Upper lobe of left lung (tissue), 6 donors: ENCODE measurements around the gene CDKAL1. TPM values are rescaled to one million over a fixed set of nuclear protein-coding genes. Genes with fewer than 3 reads are reported as not detected.

Experiments
- ATAC-seq, 2 donors: fragments of 200-7000 bp; cut with Tn5 transposase; one replicate each; pipeline ENCODE4 v1.9.1; 2022; ENCODE audit warnings: mild to moderate bottlenecking in 2 of 2, moderate library complexity in 2 of 2; ENCODE audit not compliant: low FRiP score in 2 of 2
- DNase-seq, 2 donors: peaks; one replicate each; pipeline ENCODE4 v3.0.0-alpha.2; 2019 to 2020
- H3K27ac ChIP-seq, 4 donors: fragments of 200-600 bp; sonication (generic); one replicate each; pipeline ENCODE4 v1.5.1; 2016 to 2019
- H3K27me3 ChIP-seq, 4 donors: fragments of 200-600 bp; sonication (generic); one replicate each; pipeline ENCODE4 v1.5.1; 2017 to 2019
- H3K36me3 ChIP-seq, 4 donors: fragments of 200-600 bp; sonication (generic); one replicate each; pipeline ENCODE4 v1.5.1; 2016 to 2019
- H3K4me1 ChIP-seq, 4 donors: fragments of 200-600 bp; sonication (generic); one replicate each; pipeline ENCODE4 v1.5.1; 2018 to 2019
- H3K4me3 ChIP-seq, 4 donors: fragments of 200-600 bp; sonication (generic); one replicate each; pipeline ENCODE4 v1.5.1; 2017 to 2019; ENCODE audit warnings: mild to moderate bottlenecking in 2 of 4, moderate library complexity in 1 of 4
- H3K9me3 ChIP-seq, 4 donors: fragments of 200-600 bp; sonication (generic); one replicate each; pipeline ENCODE4 v1.5.1; 2018 to 2019
- CTCF ChIP-seq, 6 experiments: fragments of 450-650 bp in 4 of 6; fragments of 200-600 bp in 2 of 6; sonication (generic) in 2 of 6; IDR thresholded peaks; one replicate each; pipeline ENCODE4 v1.5.1; 2016 to 2019; ENCODE audit warnings: antibody characterized with exemption in 6 of 6
- EP300 ChIP-seq, 4 donors: sonication (generic); formaldehyde crosslinking; IDR thresholded peaks; one replicate each; pipeline ENCODE4 v1.5.1; 2017; ENCODE audit warnings: antibody characterized with exemption in 4 of 4, control low read depth in 2 of 4
- POLR2A ChIP-seq, 4 donors: fragments of 450-650 bp; IDR thresholded peaks; one replicate each; pipeline ENCODE4 v1.5.1; 2016 to 2017; ENCODE audit warnings: antibody characterized with exemption in 4 of 4, mild to moderate bottlenecking in 2 of 4
- POLR2AphosphoS5 ChIP-seq, 2 donors: sonication (generic); formaldehyde crosslinking; IDR thresholded peaks; one replicate each; pipeline ENCODE4 v1.5.1; 2017; ENCODE audit warnings: antibody characterized with exemption in 2 of 2
- WGBS, 2 donors: methylation state at CpG; one replicate each; pipeline ENCODE4 v1.1.5; 2017 to 2018; 5-methylcytosine and 5-hydroxymethylcytosine counted together
- total RNA-seq, 6 donors: library from RNA; depleted of rRNA in 4 of 6; stranded (reverse); fragments of >200 nt in 4 of 6; gene quantifications; one replicate each; pipeline versions ENCODE4 v1.1.0 to v1.2.1, GENCODE V29; 2016 to 2021
- donor health status: DM: no; HTN: no; CAD: no; lungs with moderate emphysema.
- donor health status: DM: no; HTN: yes; CAD: no; lungs with severe emphysema.

CDKAL1 gene
- total RNA-seq, 6 donors from 2014 or later = 9.4 to 22.6 (median 13.8) TPM

- Histone ChIP-seq H3K9me3 (no peaks in the 10 kb centered on the region), H3K27me3 (no peaks in the 10 kb centered on the region), H3K27ac (no peak overlapping the region), H3K4me3 (no peak overlapping the region), H3K4me1 (peaks cover 0 to 3% (median 0%) of the 10 kb centered on the region in 4 donors), H3K36me3 (no peaks in the 10 kb centered on the region)
- ATAC-seq (no peak), DNase-seq (no peak)
- TF ChIP-seq CTCF (IDR thresholded peaks at IDR 0.05) = no peak
- TF ChIP-seq EP300 (IDR thresholded peaks at IDR 0.05) = no peak
- TF ChIP-seq POLR2AphosphoS5 (IDR thresholded peaks at IDR 0.05) = no peak
- no peak for TF ChIP-seq POLR2A (IDR thresholded peaks at IDR 0.05)
- 60 to 70% methylated on average over 4 of the region's 4 CpGs for WGBS, 2 donors
Observed at GRCh38 chr6:21185861-21186478, 651.7 kb downstream of the CDKAL1 start.

- ATAC-seq = no peak
- 45 to 50% methylated on average over 2 of the region's 2 CpGs for WGBS, 2 donors
- no peak overlapping the region for H3K27ac ChIP-seq
- H3K9me3 ChIP-seq = no peaks in the 10 kb centered on the region
- no peak for DNase-seq
- TF ChIP-seq EP300 (IDR thresholded peaks at IDR 0.05) (no peak), CTCF (IDR thresholded peaks at IDR 0.05) (no peak), POLR2AphosphoS5 (IDR thresholded peaks at IDR 0.05) (no peak), POLR2A (IDR thresholded peaks at IDR 0.05) (no peak)
- peaks cover 0 to 3% (median 0%) of the 10 kb centered on the region in 4 donors for H3K4me1 ChIP-seq
- H3K4me3 ChIP-seq = no peak overlapping the region
- no peaks in the 10 kb centered on the region for H3K36me3 ChIP-seq
- no peaks in the 10 kb centered on the region for H3K27me3 ChIP-seq
Observed at GRCh38 chr6:21186479-21187055, 652.3 kb downstream of the CDKAL1 start.

GRCh38 chr6:21187485-21187884, 653.2 kb downstream of the CDKAL1 start:
- no peak for ATAC-seq
- Histone ChIP-seq H3K9me3 (no peaks in the 10 kb centered on the region), H3K4me1 (peaks cover 0 to 3% (median 0%) of the 10 kb centered on the region in 4 donors), H3K36me3 (no peaks in the 10 kb centered on the region), H3K4me3 (no peak overlapping the region), H3K27me3 (no peaks in the 10 kb centered on the region), H3K27ac (no peak overlapping the region)
- no peak for DNase-seq
- no peak for TF ChIP-seq EP300 (IDR thresholded peaks at IDR 0.05)
- TF ChIP-seq POLR2A (IDR thresholded peaks at IDR 0.05) = no peak
- no peak for TF ChIP-seq CTCF (IDR thresholded peaks at IDR 0.05)
- TF ChIP-seq POLR2AphosphoS5 (IDR thresholded peaks at IDR 0.05) = no peak
- 80% methylated on average over 2 of the region's 2 CpGs for WGBS, 2 donors

- no peaks in the 10 kb centered on the region for H3K27me3 ChIP-seq
- peaks cover 0 to 3% (median 0%) of the 10 kb centered on the region in 4 donors for H3K4me1 ChIP-seq
- H3K27ac ChIP-seq = no peak overlapping the region
- no peak overlapping the region for H3K4me3 ChIP-seq
- no peak for TF ChIP-seq EP300 (IDR thresholded peaks at IDR 0.05)
- TF ChIP-seq POLR2AphosphoS5 (IDR thresholded peaks at IDR 0.05) = no peak
- TF ChIP-seq POLR2A (IDR thresholded peaks at IDR 0.05) = no peak
- TF ChIP-seq CTCF (IDR thresholded peaks at IDR 0.05) = no peak
- H3K36me3 ChIP-seq = no peaks in the 10 kb centered on the region
- no peaks in the 10 kb centered on the region for H3K9me3 ChIP-seq
- no peak for ATAC-seq
- no peak for DNase-seq
- 65 to 68% methylated on average over 9 of the region's 9 CpGs for WGBS, 2 donors
Observed at GRCh38 chr6:21188505-21189223, 654.4 kb downstream of the CDKAL1 start.
